GM18505 (cell line): ENCODE results near the gene INPP5A.

ENCODE experiments used
- ATAC-seq: cut with Tn5 transposase; IDR thresholded peaks from one replicate; pipeline ENCODE4 v1.9.1; 2021; ENCODE audit not compliant: unreplicated experiment
- POLR2A ChIP-seq: IDR thresholded peaks from 4 replicates; pipeline ENCODE4 v1.6.1; 2011; ENCODE audit warnings: borderline replicate concordance; ENCODE audit not compliant: insufficient read depth, insufficient read length; ENCODE audit errors: extremely low read depth

Gene INPP5A

DNA sequence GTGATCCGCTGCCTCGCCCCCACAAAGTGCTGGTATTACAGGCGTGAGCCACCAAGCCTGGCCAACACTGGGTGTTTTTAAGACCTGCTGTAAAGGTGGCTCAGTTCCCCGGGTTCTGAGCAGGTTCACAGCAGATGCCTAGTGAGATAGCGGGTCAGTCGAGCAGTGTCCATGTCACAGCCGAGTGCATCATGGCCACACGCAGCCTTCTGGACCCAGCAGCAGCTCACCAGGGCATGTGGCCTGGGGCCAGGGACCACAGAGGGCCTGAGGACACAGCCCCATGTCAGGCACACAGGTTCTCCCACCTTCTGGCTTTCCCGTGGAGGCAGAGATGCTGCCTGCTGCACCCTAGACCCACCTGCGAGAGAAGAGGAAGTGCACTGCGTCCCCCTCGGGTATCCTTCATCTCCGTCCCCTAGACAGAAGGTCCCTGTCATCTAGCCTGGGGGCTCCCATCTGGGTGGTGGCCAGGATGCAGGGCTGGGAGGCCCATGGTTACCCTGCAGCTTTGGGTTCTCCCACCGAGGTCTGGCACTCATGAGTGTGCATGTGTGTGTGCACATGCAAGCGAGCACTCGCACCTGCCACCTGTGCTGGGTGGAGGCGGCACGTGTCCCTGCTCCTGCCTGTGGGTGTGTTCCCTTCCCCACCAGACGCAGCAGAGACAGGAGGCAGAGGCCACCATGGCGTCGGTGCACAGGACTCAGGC, 149.8 kb downstream of the INPP5A start:
- ATAC-seq = no peak
- TF ChIP-seq POLR2A = no peak

DNA sequence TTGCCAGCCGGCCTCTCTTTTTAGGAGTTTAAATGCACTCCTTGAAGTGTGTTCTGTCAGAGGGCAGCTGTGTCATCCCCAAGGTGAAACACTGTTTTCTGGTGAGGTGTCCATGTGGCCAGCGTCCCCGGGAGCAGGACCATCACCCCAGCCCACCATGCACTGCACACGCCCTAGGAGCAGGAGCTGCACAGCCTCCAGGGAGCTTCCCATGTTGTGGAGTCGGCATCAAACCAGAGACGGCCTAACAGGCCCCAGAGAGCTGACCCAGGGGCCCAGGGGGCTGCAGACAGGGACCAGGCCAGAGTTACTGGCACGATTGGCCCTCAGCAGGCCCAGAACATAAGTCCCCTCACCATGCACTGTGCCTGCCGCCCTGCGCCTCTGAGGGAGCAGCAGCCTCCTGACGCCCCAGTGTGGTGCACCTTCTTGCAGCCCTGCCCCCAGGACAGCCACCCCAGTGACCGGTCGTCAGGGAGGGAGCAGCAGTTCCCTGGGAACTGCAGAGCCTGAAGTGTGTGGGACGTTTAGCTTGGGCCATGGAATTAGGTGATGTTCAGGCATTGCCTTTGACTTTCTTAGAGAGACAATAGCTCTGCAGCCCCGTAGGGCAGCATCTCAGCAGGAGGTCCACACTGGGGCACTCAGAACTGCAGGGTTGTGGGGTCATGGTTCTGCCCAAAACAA, 150.4 kb downstream of the INPP5A start:
- TF ChIP-seq POLR2A = no peak
- ATAC-seq = no peak

DNA sequence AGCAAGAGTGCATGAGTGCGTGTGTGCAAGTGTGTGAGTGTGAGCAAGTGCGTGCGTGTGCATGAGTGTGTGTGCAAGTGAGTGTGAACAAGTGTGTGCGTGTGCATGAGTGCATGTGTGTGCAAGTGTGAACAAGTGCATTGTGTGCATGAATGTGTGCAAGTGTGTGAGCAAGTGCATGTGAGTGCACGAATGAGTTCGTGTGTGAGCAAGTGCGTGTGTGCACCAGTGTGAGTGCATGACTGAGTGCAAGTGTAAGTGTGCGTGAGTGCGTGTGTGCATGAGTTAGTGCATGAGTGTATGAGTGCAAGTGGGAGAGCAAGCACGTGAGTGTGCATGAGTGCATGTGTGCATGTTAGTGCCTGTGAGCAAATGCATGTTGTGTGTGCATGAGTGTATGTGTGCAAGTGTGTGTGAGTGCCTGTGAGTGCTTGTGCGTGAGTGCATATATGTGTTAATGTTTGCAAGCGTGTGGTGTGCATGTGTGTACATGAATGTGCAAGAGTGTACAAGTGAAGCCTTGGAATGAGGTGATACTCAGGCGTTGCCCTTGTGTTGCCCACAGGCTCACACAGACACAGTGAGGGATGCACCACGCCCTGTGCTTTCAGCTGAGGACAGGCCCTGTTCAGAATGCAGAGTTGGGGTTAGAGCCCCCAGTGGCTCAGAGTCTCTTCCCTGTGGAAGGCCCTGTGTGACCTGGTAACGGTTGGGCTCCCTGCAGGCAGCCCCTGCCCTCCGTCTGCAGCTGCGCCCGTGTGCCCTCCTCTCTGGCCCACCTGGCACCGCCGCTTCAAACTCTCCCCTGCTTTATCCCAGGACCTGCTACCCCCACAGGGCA, 151.2 kb downstream of the INPP5A start:
- ATAC-seq = no peak
- TF ChIP-seq POLR2A = no peak

DNA sequence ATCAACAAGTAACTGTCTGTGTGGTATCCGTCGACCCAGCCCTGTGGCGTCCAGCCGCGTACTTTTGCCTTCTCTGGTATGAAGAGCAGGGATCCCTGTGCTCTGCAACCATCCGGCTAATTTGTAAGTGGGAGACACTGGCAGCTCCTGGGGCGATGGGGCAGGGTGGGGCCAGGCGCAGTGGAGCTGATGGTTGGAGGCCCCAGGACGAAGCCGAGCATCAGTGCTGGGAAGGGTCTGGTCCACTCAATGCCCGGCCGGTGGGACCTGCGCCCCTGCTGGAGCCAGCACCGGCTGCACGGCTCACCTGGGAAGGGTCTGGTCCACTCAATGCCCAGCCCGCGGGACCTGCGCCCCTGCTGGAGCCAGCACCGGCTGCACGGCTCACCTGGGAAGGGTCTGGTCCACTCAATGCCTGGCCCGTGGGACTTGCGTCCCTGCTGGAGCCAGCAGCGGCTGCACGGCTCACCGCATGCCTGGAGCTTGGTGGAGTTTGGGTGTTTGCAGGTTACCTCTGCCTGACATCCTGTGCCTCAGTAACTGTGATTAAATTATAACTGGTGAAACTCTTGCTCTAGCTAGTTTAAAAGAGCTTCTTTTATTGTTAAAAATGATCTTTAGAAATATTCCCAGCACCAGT, 152.3 kb downstream of the INPP5A start:
- no peak for TF ChIP-seq POLR2A
- no peak for ATAC-seq

DNA sequence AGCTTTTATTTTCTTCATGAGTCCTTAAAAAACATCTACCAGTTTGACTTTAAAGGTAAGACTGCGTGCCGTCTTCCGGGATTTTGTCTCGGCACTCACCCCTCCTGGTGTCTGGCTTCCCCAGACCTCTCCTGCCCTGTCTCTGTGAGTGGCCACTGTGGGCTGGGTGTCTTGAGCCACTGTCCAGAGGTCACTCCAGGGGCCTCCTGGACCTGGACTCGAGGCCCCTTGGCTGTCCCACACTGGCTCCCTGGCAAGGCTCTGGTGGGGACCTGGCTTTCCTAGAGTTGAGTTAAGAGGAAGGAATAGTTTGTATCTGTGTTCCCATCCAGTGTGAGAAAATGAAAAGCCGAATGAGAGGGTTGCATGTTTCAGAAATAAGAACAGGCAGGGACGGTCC, 152.8 kb downstream of the INPP5A start:
- ATAC-seq = no peak
- no peak for TF ChIP-seq POLR2A

DNA sequence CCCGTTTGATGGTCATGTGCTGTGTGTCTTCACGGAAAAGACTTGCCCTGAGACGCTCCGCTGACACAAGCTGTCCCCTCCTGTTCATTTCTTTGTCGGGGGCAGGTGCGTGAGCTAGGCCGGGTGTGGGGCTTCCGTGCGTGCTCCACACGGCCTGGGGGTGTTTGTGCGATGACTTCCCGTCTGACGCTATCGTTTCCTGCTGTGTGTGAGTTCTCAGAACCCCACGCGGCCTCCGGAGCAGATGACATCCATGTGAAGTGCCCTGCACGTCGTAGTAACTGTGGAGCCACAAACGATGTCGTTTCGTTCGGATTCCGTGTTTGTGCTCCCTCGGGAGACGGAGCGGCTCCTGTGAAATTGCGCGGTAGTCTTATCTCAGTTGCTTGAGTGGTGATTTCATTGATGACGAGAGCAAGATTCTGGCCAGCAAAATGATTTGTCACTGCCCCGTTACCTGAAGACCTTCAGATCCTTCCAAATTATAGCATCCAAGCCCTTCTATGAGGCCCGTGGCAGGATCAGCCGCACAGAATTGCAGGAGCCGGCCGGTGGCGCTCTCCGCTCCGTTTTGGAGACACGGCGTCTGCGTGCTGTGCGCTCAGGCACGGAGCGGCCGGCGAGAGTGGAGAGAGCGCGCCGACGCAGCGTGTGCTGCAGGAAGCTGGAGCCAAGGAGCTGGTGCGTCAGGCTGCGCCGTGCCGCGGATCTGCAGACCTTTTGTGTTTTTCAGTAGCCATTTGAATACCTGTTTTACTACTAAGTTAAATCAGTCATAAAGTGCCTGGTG, 153.4 kb downstream of the INPP5A start:
- no peak for TF ChIP-seq POLR2A
- ATAC-seq = no peak

DNA sequence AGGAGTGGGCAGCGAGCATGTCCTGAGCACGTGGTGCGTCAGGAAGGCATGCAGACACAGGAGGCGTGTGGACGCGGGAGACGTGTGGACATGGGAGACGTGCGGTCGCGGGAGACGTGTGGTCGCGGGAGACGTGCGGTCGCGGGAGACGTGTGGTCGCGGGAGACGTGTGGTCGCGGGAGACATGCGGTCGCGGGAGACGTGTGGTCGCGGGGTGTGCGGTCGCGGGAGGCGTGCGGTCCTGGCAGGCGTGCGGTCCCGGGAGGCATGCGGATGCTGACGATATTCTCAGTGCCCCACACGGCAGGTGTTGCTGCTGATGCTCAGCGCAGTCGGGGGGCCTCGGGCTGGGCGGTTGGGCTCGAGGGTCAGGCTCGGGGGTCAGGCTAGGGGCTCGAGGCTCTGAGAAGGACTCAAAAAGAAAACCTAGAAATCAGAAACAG, 154.1 kb downstream of the INPP5A start:
- no peak for TF ChIP-seq POLR2A
- no peak for ATAC-seq

DNA sequence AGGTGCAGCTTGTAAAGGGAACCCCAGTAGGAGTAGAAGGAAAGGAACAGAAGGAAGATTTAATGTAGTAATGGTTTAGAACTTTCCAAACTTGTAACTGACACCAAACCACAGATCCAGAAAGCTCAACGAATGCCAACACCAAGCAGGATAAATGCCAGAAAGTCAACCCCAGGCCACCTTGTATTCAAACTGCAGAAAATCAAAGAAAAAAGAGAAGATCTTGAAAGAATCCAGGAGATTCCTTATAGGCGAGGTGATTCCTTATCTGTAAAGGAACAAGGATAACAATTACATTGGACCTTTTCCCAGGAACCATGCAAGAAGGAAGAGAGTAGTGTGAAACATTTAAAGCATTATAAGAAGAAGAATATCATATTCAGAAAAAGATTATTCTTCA, 154.7 kb downstream of the INPP5A start:
- ATAC-seq = no peak
- no peak for TF ChIP-seq POLR2A

DNA sequence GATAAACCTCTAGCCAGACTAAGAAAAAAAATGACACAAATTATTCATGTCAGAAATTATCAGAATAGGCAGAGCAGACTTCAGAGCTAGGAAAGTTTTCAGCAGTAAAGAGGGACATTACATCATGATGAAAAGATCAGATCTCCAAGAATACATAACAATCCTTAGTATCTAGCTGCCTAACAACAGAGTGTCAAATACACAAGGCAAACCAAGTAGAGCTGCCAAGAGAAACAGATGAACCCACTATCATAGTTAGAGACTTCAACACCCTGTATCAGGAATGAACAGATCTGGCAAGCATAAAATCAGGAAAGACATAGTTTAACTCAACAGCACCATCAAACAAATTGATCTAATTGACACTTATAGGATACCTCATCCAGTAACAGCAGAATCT, 156.1 kb downstream of the INPP5A start:
- TF ChIP-seq POLR2A = no peak
- ATAC-seq = no peak

DNA sequence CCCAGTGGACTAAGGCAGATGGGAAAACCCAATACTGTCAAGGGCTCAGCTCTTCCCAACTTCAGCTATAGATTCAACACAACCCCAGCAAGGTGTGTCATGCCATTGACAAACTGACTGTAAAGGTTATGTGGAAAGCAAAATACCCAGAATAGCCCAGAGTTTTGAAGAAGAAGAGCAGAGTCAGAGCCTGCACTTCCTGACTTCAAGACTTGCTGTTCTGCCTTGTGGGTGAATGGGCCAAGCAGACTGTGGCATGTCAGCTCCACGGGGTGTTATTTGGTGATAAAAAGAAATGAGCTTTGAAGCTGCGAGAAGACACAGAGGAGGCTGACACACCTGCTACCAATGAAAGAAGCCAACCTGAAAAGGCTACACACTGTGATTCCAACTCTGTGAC, 158.6 kb downstream of the INPP5A start:
- TF ChIP-seq POLR2A = no peak
- ATAC-seq = no peak

DNA sequence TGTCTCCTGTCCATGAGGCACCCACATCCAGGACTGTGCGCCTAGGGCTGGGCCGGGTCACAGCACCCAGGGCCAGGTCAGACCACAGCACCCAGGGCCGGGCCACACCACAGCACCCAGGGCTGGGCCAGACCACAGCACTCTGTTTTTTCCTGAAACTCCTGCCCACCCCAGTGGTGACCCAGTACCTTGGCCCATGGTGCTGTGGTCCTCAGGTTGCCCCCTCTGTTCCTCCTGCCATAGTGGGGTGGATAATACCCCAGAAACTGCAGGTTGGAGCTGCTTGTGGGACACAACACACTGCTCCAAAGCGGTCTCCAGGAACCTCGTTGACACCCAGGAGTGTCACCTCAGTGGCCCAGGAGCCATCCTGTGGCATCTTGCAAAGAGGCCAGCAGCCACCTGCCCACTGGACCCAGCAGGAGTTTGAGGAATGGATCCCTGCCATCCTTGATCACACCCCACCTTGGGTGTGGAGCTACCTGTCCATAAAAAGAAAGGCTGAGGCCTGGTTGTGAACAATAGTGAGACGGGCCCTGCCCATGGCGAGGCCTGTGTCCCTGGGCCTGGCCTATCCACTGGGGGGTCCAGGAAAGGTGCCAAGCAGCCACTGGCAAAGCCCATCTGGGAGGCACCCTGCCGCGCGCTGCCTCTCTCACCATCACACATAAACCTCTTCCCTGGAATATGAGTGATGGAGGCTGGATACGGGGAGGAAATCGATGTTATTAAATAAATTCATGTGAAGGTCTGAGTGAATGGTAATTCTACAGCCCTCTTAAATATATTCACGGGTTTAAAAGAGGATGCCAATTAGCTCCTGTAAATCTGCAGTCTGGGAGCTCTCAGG, 159.4 kb downstream of the INPP5A start:
- no peak for ATAC-seq
- TF ChIP-seq POLR2A = no peak
